ENCODE measurements around the gene COQ10A.
"Not testable (repeated sequence)": the region's sequence is repeated elsewhere in the genome, so short reads cannot be mapped to it uniquely, and the experiment has no call there.

COQ10A gene

DNA sequence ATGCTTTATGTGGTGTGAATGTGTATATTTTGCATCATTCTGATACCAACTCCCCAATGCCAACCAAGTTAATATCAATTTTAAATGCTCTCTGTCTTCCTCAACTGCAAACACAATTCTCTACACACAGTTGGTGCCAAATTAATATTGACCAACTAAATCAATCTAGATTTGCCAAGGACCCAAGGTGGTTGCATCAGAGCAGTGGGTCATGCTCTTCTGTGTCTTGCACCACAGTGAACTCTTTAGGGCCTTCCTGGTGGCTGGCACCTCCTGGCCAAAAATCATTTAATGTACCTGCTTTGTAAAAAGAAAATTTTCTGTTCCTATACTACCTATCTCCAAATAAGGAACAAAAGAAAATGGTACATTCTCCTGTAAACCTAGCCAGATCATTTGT lies 14.1 kb downstream of the COQ10A start:
- DNase-seq (ENCODE audit: low spot score): no peak

DNA sequence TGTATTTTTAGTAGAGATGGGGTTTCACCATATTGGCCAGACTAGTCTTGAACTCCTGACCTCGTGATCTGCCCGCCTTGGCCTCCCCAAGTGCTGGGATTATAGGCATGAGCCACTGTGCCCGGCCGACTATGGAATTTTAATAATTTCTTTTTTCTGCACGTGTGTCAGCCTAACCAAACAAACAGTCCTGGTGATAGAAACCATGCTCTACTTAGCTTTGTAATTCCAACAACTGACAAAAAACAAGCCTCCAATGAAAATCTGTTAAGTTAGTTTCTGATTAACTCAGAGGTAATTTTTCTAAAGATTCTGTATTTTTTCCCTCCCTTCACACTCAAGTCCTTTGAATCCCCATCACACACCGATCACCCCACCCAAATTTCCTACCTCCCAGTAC lies 15.3 kb downstream of the COQ10A start:
- no peak for DNase-seq (ENCODE audit: low spot score)

DNA sequence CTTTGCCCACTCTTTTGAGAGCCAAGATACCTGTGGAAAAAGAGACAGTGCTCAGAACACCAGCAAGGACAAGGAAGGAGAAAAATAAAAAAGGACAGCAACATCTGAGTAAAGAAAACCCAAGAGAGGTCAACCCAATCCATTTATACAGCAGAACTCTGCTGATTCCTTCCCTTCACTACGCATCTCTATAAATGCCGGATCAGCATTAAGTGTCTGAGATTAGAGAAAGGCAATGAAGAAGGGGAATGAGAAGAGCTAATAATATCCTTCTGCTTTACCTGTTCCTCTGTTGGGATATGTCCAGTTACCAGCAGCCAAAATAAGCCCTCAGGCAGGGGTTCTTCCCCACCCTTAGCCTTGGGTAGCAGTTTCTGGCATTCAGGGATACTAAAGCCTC lies 15.8 kb downstream of the COQ10A start:
- DNase-seq (ENCODE audit: low spot score): no peak

DNA sequence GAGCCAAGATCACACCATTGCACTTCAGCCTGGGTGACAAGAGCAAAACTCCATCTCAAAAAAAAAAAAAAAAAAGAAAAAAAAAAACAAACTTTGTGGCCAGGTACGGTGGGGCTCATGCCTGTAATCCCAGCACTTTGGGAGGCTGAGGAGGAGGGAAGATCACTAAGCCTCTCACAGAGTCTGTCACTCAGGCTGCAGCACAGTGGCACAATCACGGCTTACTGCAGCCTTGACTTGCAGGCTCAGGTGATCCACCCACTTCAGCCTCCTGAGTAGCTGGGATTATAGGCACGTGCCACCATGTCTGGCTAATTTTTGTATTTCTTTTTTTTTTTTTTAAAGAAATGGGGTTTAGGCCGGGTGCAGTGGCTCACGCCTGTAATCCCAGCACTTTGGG lies 17.5 kb downstream of the COQ10A start:
- DNase-seq (ENCODE audit: low spot score): not testable (repeated sequence)

DNA sequence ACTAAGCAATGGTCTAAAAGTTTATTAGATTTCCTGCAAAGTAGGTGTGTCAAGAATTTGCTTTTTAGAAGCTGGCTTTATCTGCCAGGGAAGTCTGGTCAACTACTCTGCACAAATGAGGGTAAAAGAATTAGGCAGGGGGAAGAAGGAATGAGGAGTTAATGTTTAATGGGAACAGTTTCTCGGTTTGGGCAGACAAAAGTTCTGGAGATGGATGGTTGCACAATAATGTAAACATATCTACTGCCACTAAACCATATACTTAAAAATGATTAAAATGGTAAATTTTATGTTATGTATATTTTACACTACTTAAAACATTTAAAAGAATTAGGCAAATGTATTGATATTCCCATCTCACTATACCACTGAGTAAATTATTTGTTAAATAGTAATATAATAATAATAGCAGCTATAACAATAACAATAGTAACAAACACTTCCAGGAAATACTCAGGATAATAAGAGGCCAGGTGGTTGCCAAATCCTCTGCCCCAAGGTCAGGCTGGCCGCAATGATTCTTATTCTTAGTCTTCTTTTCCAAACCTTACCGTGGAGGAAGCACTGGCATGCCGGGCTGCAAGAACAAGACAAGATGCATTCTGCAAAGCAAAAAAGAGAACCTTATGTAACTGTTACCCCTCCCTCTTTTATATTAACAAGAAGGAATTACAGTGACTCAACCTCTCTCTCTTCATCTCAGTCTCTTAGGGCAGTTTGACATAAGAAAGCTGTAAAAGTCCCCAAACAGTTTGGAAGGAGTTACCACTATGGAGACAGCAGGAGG lies 19.5 kb downstream of the COQ10A start:
- no peak for DNase-seq (ENCODE audit: low spot score)

DNA sequence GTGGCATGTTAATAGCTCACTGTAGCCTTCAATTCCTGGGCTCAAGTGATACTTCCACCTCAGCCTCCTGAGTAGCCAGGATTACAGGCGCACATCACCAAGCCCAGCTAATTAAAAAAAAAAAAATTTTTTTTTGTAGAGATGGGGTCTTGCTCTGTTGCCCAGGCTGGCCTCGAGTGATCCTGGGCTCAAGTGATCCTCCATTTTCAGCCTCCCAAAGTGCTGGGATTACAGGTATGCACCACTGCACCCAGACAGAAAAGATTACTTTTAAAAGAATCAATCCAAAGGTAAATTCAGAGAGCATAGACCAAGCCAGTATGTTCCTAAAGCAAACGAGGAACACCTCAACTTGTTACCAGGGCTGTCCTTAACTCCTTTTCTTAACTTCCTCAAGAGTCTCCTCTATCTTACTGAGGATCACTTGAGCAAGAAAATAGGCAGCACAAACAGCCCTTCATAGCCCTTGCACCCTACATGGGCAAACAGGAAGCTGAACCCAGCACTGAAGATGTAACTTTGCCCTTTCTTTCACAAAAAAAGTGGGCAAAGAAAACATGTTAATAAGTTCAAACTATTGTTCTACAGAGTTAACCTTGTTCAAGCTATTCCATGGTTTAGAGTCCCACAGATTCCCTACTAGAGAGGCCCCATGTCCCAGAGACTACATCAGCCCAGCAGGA lies 22.1 kb downstream of the COQ10A start:
- no peak for DNase-seq (ENCODE audit: low spot score)

DNA sequence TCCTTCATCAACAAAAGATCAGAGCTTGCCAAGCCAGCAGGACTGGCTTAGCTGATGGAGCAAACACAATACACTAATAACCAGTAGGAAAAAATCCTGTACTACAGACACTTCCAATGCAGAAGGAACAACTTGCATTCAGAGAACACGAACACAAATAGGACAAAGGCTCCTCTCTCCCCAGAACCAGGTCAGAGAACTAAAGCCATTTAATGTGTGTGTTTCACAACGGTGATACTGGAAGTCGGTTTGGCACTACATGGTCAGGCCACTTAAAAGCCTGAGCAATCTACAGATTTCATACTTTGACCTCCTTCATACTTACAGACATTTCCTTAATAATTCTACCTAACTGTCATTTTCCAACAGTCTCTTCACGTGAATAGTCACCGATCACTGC lies 27.1 kb downstream of the COQ10A start:
- DNase-seq (ENCODE audit: low spot score): no peak

DNA sequence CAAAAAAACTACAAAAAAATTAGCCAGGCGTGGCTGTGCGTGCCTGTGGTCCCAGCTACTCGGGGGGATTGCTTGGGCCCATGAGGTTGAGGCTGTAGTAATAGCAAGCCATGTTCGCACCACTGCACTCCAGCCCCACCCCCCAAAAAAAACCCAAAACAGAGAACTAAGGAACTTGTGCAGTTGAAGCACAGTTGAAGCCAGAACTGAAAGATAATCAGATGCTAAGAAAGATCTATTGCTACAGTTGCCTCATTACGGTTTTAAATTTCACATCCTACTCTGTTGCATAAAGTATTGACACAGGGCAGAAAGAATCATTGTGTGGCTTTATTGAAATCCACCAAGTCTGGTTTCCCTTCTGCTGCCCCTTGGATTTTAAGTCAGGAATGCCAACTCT lies 29.6 kb downstream of the COQ10A start:
- DNase-seq (ENCODE audit: low spot score): no peak

DNA sequence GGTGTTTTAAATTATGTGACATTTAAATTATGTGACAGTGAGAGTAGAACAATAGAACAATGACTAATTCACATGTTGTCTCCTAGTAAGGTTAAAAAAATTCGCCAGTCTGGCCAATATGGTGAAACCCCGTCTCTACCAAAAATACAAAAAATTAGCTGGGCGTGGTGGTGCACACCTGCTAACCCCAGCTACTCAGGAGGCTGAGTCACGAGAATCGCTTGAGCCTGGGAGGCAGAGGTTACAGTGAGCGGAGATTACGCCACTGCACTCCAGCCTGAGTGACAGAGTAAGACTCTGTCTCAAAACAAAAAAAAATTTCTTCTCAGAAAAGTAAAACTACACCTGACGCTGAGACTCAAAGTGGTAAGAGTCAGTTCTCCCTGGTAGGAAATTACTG lies 30.7 kb downstream of the COQ10A start:
- DNase-seq (ENCODE audit: low spot score): no peak

DNA sequence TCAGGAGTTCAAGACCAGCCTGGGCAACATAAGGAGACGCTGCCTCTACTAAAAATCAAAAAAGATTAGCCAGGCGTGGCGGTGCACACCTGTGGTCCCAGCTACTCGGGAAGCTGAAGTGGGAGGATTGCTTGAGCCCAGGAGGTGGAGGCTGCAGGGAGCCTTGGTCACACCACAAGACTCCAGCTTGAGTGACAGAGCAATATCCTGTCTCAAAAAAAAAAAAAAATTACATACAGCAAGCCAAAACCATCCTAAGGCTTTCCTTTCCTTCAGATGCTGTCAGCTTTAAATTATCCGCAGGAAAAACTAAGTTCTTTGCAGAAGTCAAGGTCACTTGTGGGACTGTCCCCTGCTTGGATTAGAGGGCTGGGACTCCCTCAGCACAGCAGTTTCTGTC lies 32.1 kb downstream of the COQ10A start:
- DNase-seq (ENCODE audit: low spot score): no peak

DNA sequence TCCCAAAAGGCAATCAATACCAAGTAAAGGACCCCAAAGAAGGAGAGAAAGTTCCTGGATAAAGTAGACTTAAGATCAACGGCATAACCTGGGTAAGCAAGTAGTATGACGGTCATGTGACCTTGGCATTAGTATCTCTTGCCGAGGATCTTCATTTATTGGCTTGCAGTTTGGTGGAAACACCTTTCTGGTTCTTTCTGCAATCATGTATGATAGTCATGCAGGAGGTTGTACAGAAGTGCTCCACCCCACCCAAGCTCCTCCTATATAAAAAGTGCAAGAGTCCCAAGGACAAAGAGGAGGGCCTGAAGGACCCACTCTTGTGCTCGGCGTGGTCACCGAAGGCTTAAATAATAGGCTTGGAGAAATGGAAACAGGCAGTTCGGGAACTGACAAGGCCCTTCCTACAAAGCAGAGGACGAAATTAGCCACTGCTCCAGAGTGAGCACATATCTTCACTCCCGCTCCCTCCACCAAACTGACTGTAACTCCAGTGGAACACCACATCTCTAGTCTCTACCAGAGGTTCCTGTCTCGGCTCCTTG lies 32.6 kb downstream of the COQ10A start:
- peak; percentile 60 for DNase-seq (ENCODE audit: low spot score)

DNA sequence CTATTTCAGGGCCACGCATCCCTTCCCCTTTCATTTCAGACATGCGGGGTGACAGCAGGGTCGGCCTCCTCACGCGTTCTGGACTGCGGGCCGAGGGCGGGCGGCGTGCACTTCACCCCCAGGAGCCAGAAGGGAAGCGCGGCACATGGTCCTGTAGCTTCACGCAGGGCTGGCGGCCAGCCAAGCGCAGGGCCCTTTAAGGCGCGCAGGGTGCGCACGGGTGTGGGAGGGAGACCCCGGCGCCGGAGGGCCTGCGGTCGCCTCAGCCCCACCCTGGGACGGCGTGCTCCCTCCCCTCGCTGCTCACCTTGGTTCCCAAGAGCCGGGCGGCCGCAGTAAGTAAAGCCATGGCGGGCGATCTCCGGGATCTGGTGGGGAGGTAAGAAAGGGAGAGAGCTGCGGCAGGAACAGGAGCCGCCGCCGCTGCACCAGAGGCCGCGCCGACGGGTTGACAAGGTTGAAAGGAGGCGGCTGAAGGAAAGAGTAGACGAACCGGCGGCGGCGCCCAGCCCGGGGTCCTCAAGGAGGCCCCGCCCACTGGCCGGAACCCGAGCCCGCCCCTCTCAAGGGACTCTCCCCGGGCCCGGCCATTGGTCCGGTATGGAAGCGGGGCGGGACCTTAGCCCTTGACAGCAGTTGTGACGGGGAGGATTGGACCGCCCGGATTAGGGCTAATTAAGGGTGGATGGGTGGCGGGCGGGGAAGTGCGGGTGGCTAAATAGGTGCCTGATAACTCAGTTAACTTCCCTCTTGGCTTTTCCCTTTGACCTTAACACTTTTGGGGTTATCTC lies 33.3 kb downstream of the COQ10A start, which contains the start of gene CS:
CS (minus strand) TSS at position 478 of the 791 bp plus-strand sequence; CDS start at position 349, 129 bp downstream.
- DNase-seq (ENCODE audit: low spot score): peak; percentile 99

DNA sequence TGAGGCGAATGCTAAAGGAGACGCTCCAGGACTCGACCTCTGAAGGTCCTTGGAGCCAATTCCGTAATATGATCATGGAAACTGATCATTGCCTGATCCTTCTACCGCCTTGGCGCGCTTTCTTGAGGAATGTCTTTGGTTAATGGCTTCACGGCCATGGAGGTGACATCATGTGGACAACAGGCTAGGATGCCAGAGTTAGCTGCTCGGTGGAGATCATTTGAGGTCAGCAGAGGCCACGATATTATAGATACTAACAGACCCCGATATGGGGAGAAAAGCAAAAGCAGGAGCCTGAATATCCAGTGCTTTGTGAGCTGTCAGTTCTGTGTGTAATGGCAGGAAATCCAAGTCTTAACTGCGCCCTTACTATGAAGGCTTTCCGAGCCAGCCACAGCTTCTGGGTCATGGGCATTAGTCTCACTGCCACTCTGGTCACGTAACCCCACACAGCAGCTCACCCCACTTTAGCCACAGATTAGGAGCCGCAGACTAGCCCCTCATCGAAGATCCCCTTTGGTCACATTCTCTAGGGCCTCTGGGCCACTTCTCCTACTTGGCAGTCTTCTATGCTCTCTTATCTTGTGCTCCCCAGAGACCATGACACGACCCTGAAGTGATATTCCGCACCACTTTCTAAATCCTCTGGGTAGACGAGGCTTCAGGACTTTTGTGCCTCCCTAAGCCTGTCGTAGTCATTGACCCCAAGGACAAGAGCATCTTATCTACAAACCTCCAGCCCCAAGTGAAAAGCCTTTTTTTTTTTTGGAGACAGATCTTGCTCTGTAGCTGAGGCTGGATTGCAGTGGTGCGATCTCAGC lies 34.1 kb downstream of the COQ10A start:
- no peak for DNase-seq (ENCODE audit: low spot score)

DNA sequence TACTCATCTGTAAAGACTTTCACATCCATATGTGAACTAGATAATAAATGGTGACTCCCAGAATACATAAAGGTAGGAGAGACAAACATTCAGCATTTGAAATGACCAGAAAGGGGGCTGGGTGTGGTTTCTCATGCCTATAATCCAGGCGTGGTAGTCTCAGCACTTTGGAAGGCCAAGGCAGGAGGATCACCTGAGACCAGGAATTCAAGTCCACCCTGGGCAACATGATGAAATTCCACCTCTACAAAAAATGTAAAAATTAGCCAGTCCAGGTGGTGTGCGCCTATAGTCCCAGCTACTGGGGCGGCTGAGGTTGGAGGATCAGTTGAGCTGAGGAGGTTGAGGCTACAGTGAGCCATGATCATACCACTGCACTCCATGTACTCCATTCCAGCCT lies 37.5 kb downstream of the COQ10A start:
- no peak for DNase-seq (ENCODE audit: low spot score)

DNA sequence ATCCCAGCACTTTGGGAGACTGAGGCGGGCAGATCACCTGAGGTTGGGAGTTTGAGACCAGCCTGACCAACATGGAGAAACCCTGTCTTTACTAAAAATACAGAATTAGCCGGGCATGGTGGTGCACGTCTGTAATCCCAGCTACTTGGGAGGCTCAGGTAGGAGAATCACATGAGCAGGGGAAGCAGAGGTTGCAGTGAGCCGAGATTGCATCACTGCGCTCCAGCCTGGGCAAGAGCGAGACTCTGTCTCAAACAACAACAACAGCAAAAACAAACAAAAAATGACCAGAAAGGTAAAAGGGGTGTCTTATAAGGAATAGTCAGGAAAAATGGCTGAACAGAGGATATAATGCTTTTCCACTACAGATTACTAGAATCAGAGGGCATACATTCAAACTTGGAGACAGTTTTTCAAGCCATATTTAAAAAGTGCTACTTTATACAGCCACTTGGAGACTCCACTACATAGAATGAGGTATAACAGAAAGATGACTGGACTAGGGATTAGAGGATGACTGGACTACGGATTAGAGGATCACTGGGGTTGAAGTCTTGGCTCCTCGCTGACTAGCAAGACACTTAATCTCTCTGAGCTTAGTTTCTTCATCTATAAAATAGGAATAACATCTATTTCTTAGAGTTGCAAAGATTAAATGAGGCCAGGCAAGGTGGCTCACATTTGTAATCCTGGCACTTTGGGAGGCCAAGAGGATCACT lies 38.3 kb downstream of the COQ10A start:
- no peak for DNase-seq (ENCODE audit: low spot score)

DNA sequence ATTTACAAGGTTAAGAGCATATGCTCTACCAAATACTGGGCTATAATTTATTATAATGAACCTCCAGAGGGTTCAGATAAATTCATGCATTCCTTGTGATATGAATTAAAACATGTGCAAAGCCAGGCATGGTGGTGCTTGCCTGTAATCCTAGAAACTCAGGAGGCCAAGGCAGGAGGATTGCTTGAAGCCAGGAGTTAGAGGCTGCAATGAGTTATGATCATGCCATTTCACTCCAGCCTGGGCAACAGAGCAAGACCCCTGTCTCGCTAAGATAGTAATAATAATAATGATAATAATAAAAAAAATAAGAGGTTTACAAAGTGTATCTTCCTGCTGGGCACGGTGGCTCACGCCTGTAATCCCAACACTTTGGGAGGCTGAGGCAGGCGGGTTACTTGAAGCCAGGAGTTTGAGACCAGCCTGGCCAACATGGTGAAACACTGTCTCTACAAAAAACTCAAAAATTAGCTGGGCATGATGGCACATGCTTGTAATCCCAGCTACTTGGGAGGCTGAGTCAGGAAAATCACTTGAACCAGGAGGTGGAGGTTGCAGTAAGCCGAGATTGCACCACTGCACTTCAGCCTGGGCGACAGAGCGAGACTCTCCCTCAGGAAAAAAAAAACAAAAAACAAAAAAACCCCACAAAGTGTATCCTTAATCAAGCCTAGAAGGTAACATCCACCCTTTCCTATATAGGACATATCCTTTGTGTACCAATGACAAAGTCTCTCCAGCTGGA lies 40.7 kb downstream of the COQ10A start:
- no peak for DNase-seq (ENCODE audit: low spot score)

DNA sequence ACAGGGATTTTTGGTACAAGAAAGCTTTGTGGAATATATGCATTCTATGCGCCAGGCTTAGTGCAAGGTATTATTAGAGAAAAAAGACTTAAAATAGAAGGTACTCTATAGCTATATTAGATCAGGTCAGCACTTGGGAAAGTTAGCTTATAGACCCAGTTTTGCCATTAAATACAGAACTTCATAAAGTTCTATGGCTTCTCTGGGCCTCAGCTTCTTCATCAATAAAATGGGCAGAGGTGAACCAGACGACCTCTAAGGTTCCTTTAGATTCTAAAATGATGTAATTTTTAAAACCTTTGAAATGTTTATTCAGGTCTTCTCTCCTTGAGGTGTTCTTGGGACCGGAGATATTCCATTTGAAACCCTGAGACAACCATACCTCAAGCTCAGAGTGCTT lies 42.0 kb downstream of the COQ10A start:
- no peak for DNase-seq (ENCODE audit: low spot score)

DNA sequence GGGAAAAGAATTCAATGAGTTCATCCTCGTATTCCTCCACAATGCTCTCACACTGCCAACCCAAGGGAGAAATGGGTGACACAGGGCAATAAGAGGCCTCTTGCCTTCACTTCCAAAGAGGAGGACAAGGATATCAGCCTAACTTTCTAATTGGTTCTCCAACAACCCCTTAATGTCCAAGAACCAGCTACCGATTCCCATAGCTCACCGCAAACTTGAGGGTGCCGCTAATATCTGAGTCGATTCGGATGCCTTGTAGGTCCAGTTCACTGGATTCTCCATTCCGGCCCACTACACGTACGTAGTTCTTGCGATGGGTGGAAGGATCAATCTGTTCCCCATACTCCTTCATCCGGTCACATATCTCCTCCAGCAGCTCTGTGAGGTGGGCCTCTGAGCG lies 44.3 kb downstream of the COQ10A start:
- no peak for DNase-seq (ENCODE audit: low spot score)

DNA sequence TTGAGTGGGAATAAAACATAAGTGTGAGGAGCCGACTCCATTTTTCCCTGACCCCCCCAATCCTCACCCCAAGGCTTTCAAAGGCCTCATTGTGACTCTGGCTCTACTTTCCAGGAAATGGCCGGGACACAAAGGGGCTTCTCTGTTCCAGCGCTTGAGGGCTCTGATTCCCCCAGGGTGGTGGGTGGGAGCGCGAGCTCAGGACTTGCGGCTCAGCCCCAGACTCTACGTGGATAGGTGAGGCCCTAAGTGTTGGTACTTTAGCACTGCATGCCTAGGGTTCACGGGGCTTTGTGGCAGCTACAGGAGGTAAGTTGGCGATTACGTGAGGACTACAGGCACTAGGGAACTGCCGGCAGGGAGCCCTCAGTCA lies 48.5 kb downstream of the COQ10A start:
- no peak for DNase-seq (ENCODE audit: low spot score)

All from hematopoietic multipotent progenitor cell treated with erythropoietin and hydrocortisone succinate and interleukin-3 and kit ligand, for 17 days (in vitro differentiated cells).